Fibroblast of lung (primary cell): ENCODE measurements around the gene MAP3K10. TPM values are rescaled to one million over a fixed set of nuclear protein-coding genes. Genes with fewer than 3 reads are reported as not detected.
A peak's percentile ranks its signal among the peaks of the same experiment; 100 is the strongest.

Experiments
- DNase-seq, 2 donors: peaks; one replicate each; pipeline versions ENCODE4 v3.0.0 to v3.0.0-alpha.2; 2010; ENCODE audit warnings: low read depth in 2 of 2
- H2AFZ ChIP-seq: 2 replicates; pipeline ENCODE4 v1.5.1; 2012; ENCODE audit warnings: low read length, control low read depth, inconsistent platforms
- H3K27ac ChIP-seq: 2 replicates; pipeline ENCODE4 v1.5.1; 2011; ENCODE audit warnings: low read length, control low read depth; ENCODE audit not compliant: insufficient read depth
- H3K27me3 ChIP-seq: 2 replicates; pipeline ENCODE4 v1.5.1; 2011; ENCODE audit warnings: mild to moderate bottlenecking, low read length; ENCODE audit not compliant: control insufficient read depth, insufficient read depth
- H3K36me3 ChIP-seq: 2 replicates; pipeline ENCODE4 v1.5.1; 2011; ENCODE audit warnings: low read length; ENCODE audit not compliant: control insufficient read depth, insufficient read depth
- H3K4me1 ChIP-seq: 2 replicates; pipeline ENCODE4 v1.5.1; 2011; ENCODE audit warnings: low read length; ENCODE audit not compliant: control insufficient read depth, insufficient read depth; ENCODE audit errors: extremely low read depth
- H3K4me2 ChIP-seq: 2 replicates; pipeline ENCODE4 v1.5.1; 2011; ENCODE audit warnings: low read length, control low read depth; ENCODE audit not compliant: insufficient read depth; ENCODE audit errors: extremely low read depth
- H3K4me3 ChIP-seq, 4 experiments: fragments of 200-600 bp in 1 of 4; sonication (generic) in 1 of 4; replicated peaks in 1 of 4; 2 replicates each; pipeline ENCODE4 v1.5.1; 2011 to 2016; ENCODE audit warnings: low read length in 4 of 4, low read depth in 3 of 4, mild to moderate bottlenecking in 3 of 4, control low read depth in 2 of 4, inconsistent platforms in 1 of 4, mixed read lengths in 1 of 4; ENCODE audit not compliant: insufficient read depth in 1 of 4; ENCODE audit errors: control extremely low read depth in 1 of 4
- H3K79me2 ChIP-seq: 2 replicates; pipeline ENCODE4 v1.5.1; 2012; ENCODE audit warnings: mild to moderate bottlenecking, low read length, inconsistent platforms; ENCODE audit not compliant: control insufficient read depth, insufficient read depth
- H3K9ac ChIP-seq: 2 replicates; pipeline ENCODE4 v1.5.1; 2011; ENCODE audit warnings: mild to moderate bottlenecking, low read length, control low read depth; ENCODE audit not compliant: insufficient read depth
- H3K9me3 ChIP-seq: 2 replicates; pipeline ENCODE4 v1.5.1; 2012; ENCODE audit warnings: low read depth, low read length; ENCODE audit not compliant: control insufficient read depth, insufficient read depth
- H4K20me1 ChIP-seq: 2 replicates; pipeline ENCODE4 v1.5.1; 2011; ENCODE audit warnings: low read length; ENCODE audit not compliant: control insufficient read depth, insufficient read depth; ENCODE audit errors: extremely low read depth
- EZH2 ChIP-seq: IDR thresholded peaks from 2 replicates; pipeline ENCODE4 v1.5.1; 2012; ENCODE audit warnings: low read length, control low read depth, mild to moderate bottlenecking; ENCODE audit errors: missing control alignments
- polyA plus RNA-seq, 2 donors: library from polyadenylated mRNA; depleted of rRNA in 1 of 2; stranded (reverse) in 1 of 2; unstranded in 1 of 2; fragments of >200 nt; gene quantifications; 2 replicates each; pipeline ENCODE4 v1.2.1, GENCODE V29; 2011 to 2012; ENCODE audit warnings: missing spikeins in 1 of 2
- total RNA-seq: library from RNA; depleted of rRNA; stranded (reverse); fragments of >200 nt; gene quantifications from 2 replicates; pipeline ENCODE4 v1.2.1, GENCODE V29; 2014
- TF ChIP-seq, protein P1 (sequence below), 2 donors: IDR thresholded peaks in 1 of 2; conservative IDR thresholded peaks in 1 of 2; 1 replicate in 1 of 2; 2 replicates in 1 of 2; pipeline ENCODE4 v1.5.1; 2011 to 2012; ENCODE audit warnings: low read length in 2 of 2, control low read depth in 1 of 2, inconsistent platforms in 1 of 2, low read depth in 1 of 2, mild to moderate bottlenecking in 1 of 2

Gene MAP3K10
- total and polyA plus RNA-seq, 2 donors (not counting 1 experiment from before 2014, with no cell fraction given) = 2.7 to 7.4 TPM

DNA sequence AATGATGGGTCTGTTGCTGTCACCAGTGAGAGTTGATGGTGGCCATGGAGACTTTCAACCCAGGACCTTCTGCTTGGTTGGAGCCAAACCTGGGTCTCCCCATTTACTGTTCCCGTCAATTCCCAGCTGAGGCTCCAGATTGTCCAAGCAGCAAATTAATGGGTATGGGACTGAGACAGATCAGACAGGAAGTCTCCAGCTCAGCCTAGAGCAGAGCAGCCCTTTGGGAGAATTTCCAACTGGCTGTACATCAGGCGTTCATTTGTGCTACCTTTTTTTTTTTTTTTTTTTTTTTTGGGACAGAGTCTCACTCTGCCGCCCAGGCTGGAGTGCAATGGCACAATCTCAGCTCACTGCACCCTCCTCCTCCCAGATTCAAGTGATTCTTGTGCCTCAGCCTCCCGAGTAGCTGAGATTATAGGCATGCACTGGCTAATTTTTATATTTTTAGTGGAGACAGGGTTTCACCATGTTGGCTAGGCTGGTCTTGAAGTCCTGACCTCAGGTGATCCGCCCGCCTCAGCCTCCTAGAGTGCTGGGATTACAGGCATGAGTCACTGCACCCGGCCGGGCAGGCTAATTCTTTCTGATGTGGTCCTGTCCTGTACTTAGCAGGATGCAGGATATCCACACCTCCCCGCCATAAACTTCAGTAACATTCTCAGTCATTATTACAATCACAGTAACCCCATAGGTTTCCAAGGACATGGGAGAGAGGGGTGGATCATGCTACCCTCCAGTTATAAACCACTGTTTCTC is 9.3 kb downstream of the MAP3K10 start:
- no peaks in the 10 kb centered on the region for H4K20me1 ChIP-seq
- no peaks in the 10 kb centered on the region for H3K9me3 ChIP-seq
- no peaks in the 10 kb centered on the region for H3K36me3 ChIP-seq
- H3K79me2 ChIP-seq = no peaks in the 10 kb centered on the region
- TF ChIP-seq, protein P1, sequence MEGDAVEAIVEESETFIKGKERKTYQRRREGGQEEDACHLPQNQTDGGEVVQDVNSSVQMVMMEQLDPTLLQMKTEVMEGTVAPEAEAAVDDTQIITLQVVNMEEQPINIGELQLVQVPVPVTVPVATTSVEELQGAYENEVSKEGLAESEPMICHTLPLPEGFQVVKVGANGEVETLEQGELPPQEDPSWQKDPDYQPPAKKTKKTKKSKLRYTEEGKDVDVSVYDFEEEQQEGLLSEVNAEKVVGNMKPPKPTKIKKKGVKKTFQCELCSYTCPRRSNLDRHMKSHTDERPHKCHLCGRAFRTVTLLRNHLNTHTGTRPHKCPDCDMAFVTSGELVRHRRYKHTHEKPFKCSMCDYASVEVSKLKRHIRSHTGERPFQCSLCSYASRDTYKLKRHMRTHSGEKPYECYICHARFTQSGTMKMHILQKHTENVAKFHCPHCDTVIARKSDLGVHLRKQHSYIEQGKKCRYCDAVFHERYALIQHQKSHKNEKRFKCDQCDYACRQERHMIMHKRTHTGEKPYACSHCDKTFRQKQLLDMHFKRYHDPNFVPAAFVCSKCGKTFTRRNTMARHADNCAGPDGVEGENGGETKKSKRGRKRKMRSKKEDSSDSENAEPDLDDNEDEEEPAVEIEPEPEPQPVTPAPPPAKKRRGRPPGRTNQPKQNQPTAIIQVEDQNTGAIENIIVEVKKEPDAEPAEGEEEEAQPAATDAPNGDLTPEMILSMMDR (conservative IDR thresholded peaks at IDR 0.05 in 1 of 2, IDR thresholded peaks at IDR 0.05 in 1 of 2; ENCODE audit: low read depth in 1 of 2, low read length in 2 of 2) = no peak
- TF ChIP-seq EZH2 = no peak
- H3K4me2 ChIP-seq = no peak overlapping the region
- no peak overlapping the region for H3K27ac ChIP-seq
- peak in 1 of 2 donors; percentile 27 for DNase-seq
- no peak overlapping the region for H3K4me3 ChIP-seq
- no peak overlapping the region for H2AFZ ChIP-seq
- H3K27me3 ChIP-seq = no peaks in the 10 kb centered on the region
- H3K9ac ChIP-seq = no peak overlapping the region
- no peaks in the 10 kb centered on the region for H3K4me1 ChIP-seq

DNA sequence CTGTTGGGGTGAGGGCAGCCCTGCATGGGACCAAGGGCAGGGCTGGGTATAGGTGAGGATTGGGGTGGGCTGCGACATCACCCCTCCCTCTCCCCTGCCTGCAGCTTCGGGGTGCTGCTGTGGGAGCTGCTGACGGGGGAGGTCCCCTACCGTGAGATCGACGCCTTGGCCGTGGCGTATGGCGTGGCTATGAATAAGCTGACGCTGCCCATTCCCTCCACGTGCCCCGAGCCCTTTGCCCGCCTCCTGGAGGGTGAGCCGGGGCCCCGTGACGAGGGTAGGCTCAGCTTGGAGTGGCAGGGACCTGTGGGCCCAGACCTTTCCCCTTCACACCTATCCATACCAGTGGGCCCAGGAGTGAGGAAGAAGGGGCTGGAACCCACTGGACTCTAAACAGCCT is 13.2 kb downstream of the MAP3K10 start:
- Histone ChIP-seq H3K79me2 (no peaks in the 10 kb centered on the region), H3K9me3 (no peaks in the 10 kb centered on the region), H4K20me1 (no peaks in the 10 kb centered on the region), H3K27me3 (no peaks in the 10 kb centered on the region), H2AFZ (no peak overlapping the region), H3K4me2 (no peak overlapping the region), H3K4me1 (no peaks in the 10 kb centered on the region), H3K36me3 (no peaks in the 10 kb centered on the region), H3K4me3 (no peak overlapping the region), H3K27ac (no peak overlapping the region), H3K9ac (no peak overlapping the region)
- DNase-seq = no peak
- TF ChIP-seq, protein P1 (conservative IDR thresholded peaks at IDR 0.05 in 1 of 2, IDR thresholded peaks at IDR 0.05 in 1 of 2; ENCODE audit: low read depth in 1 of 2, low read length in 2 of 2) = no peak
- TF ChIP-seq EZH2 = no peak

- TF ChIP-seq, protein P1 (conservative IDR thresholded peaks at IDR 0.05 in 1 of 2, IDR thresholded peaks at IDR 0.05 in 1 of 2; ENCODE audit: low read depth in 1 of 2, low read length in 2 of 2) = no peak
- TF ChIP-seq EZH2 = no peak
- Histone ChIP-seq H3K4me1 (no peaks in the 10 kb centered on the region), H3K4me3 (no peak overlapping the region), H3K36me3 (no peaks in the 10 kb centered on the region), H3K9me3 (no peaks in the 10 kb centered on the region), H2AFZ (no peak overlapping the region), H3K9ac (no peak overlapping the region), H3K27ac (no peak overlapping the region), H4K20me1 (no peaks in the 10 kb centered on the region), H3K4me2 (no peak overlapping the region), H3K79me2 (no peaks in the 10 kb centered on the region), H3K27me3 (no peaks in the 10 kb centered on the region)
- DNase-seq = no peak
Measured at GRCh38 chr19:40205760-40206159, 14.5 kb downstream of the MAP3K10 start.
